Activated CD4-positive, alpha-beta T cell treated with anti-CD3 and anti-CD28 coated beads, Interleukin-2, Interleukin-6, amounts not matched to agents 100 ng/mL and 50 ng/mL, durations not matched to agents 16 hours and 8 hours (primary cell): ENCODE measurements around the gene SHISA9.

Experiments
- DNase-seq: peaks from one replicate; pipeline ENCODE4 v3.0.0-alpha.2; 2020

The SHISA9 gene

DNA sequence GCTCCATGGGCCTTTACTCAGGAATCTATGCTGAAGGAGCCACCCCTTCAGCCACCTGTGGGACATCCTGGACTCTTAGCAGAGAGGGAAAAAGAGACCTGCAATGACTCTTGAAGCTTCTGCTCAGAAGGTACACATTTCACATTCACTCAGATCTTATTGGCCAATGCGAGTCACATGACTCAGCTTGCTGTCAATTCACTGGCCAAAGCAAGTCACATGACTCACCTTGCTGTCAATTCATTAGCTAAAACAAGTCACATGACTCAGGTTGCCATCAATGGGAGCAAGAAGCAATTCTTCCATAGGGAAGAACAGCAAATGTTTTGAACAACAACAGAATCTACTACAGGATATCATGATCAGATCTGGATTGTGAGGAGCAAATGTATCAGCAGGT is 233.4 kb downstream of the SHISA9 start:
- no peak for DNase-seq

DNA sequence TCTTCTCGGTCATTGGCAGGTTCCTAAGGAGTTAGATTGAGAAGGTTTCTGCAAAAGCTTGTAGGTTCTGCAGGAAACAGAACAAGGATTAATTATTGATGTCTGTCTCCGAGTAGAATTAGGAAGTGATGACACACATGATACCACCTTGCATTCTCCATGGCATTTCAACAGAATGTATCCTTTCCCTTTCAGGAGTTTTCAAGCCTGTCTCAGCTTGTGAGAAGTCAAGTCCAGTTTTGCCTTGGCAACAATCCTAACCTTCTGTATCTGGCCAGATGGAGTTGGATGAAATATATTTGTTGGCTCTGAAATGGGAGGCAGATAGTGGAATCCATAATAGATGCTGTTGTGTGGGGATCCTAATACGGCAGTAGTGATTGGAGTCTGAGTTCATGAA is 235.5 kb downstream of the SHISA9 start:
- DNase-seq: no peak

DNA sequence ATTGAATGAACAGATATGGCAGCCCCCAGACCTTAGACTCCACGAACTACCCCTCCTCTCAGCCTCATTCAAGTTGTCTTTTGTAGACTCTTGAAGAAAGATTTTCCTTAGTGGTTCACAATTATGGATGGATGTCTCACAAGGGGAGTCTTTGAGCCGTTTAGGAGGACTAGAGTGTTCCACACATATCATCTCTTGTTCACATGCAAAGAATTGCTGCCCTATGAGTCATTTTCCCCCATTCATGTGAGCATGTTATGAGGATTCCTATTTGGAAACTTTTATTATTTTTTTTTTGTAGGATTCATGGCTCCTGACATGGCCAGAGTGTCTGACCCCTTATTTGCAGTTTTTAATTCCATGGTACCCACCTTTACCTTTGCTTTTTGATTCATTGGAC is 237.1 kb downstream of the SHISA9 start:
- DNase-seq: no peak

DNA sequence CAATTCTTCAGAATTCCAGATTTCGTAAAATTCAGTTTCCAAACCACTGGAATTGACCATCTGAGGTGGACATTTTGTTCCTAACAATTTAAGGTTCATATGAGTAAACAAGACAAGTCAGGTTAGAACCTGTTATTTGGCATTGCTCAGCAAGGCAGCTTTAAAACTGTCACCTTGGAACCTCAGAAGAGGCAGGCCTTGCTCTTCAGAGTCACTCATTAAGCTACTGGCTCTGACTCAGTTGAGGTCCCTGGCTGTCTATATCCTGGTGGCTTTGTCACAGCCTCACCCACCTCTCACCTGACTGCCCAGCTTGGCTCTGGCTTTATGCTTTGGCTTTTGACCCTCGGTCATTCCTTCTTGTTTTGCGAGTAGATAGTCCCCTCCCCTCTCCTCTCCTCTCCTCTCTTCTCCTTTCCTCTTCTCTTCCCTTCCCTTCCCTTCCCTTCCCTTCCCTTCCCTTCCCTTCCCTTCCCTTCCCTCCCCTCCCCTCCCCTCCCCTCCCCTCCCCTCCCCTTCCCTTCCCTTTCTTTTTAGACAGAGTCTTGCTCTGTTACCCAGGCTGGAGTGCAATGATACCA is 238.4 kb downstream of the SHISA9 start:
- no peak for DNase-seq

DNA sequence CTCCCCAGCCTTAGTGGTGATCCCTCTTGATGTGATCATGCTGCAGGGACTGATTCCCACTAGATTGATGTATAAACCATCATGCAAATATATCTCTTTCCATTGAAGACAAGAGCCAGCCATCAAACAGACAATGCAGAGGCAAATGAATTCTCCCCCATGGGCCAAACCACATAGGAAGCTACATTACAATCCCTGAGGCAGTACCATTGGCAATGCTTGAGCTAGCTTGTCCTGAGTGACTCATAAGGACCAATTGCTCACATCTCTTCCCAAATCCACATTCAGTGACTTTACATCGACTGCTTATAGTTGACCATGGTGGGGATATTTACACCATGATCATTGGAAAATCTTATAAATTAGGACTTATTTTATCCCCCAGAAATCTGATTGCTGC is 242.2 kb downstream of the SHISA9 start:
- no peak for DNase-seq

DNA sequence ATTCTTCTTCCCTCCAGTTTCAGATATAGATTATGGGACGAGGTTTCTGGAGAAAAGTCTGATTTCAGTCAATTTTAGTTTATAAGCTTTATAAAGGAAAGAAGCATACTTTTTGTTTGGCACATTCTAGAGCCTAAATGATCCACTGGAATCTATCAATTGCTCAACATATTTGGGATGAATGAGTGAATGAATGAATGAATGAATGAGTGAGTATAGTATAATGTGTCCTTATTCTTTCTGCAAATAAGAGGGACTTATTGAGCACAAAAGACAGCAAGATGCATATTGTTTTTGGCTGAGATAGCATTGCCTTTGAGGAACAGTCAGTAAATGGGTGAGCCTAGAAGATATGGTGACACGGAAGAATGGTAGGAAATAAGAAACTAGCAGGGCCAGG is 245.4 kb downstream of the SHISA9 start:
- no peak for DNase-seq

DNA sequence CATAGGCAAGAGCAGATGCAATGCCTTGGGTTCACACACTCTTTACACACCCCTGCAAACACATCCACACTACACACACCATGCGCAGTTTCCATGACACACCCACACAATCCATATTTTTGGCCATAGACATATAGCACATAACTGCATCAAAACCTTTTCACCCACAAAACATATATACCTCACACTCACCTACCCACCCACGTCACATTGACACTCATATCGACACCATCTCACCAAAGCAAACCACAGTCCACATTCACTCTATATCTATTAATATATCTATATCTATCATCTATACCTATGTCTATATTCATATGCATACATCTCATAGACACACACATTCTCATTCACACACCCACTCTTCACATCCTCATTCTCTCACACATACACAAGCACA is 246.9 kb downstream of the SHISA9 start:
- no peak for DNase-seq

DNA sequence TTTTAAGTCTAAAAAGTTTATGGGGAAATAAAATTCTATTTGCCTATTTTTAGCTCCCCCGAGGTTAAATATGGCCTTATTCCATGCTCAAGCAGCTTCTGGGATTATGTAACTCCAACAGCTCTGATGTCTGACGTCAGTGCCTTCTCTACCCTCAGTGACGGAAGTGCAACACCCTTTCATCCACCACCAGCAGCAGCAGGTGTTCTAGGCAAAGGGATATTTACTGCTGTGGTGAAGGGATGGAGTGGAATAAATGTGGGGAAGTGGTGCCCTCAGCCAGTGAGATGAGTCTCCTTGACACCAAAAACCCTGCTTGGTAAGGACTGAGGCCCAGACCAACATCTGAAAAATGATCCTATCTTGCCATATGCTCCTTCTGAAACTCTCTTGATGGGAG is 247.4 kb downstream of the SHISA9 start:
- no peak for DNase-seq

DNA sequence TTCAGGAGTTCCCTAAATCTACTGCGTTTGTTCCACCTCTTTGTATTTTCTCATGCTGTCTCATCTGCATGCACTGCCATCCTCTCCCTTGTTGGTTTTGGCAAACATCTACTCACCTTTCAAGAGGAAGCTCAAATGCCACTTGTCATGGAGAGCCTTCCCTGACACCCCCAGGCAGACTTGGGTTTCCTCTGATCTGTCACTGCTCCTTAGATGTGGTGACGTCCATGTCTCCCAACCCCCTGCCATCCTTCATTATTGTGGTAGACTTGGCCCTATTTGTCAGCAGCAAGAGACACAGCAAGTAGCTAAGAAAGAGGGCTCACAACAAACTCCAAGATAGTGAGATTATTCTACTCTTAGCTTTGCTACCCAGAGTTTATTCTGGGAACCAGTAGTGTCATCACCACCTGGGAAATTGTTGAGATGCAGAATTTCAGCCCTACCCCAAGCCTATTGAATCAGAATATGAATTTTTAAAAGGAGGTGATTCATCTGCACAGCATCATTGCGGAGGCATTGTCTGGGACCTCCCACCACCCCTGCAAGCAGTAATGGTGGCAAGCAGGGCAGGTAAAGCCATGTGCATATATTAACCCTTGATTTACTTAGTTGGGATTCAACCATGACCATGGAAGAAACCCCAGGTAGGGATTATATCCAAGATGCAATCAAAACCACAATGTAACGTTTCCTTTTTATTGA is 248.9 kb downstream of the SHISA9 start:
- no peak for DNase-seq

DNA sequence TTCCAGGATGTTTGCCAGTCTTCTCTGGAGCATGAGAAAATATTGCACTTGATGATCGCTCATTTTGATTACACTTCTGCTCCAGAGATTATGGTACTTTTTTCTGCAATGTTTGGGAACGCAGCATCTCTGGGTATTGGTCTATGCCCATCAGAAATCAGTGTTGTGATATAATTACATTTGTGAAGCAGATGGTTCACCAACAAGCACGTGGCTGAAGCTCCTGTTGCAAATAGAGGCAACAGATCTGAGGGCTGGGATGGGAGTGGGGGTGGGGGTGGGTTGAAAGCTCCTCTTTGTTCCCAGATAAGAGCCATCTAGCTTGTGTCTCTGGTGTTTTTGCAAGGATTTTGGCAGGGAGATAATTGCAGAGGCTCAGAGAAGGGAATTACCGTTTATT is 252.3 kb downstream of the SHISA9 start:
- DNase-seq: no peak

DNA sequence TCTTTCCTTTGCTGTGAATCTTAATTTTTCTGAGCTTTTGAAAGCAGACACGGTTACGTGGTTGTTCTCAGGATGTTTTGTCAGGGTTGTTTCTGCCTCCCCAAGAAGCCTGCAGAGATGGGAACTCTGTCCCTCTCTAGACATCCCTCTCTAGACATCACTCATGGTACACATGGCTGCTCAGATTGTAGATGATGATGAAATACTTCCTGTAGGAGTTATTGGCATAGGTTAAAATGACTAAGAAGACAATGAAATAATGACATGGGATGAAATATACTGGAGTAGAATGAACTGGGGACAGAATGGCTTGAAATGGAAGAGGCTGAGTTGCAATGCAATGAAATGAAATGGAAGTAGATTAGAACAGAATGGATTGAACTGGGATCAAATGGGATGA is 253.4 kb downstream of the SHISA9 start:
- DNase-seq: no peak

DNA sequence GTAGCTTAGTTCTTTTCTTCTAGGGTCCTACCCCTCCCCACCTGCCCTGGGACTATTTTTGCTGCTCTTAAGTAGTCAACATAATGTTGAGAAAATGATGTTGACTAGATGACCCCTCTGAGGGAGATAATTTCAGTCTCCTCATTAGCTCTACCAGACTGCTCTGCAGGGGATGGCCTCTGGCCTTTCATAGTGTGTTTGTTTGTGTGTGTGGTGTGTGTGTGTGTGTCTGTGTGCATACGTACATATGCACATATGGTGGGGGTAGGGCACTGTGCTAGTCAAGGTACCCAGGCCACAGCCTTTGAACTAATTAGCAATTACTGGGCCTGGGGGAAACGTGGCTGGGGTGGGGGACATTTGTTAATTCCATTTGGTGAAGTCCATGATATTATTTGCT is 254.0 kb downstream of the SHISA9 start:
- DNase-seq: no peak

DNA sequence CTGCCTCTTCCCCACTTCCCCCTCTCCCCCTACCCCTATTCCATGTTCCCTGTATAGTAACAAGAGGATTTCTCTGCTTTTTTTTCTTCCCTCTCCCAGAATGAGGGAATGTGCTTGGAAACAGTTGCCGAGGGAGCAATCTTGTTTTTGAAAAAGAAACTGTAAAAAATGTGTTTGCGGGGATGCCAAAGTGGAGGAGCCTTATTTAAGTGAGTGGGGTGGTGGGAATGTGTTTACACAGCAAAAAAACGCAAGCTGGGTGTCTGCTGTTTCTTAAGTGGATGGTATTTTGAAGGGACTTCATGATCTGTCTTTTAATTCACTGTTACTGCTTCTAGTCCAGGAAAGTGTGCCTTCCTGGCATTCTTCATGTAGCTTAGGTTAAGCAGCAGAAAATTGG is 254.4 kb downstream of the SHISA9 start:
- no peak for DNase-seq

DNA sequence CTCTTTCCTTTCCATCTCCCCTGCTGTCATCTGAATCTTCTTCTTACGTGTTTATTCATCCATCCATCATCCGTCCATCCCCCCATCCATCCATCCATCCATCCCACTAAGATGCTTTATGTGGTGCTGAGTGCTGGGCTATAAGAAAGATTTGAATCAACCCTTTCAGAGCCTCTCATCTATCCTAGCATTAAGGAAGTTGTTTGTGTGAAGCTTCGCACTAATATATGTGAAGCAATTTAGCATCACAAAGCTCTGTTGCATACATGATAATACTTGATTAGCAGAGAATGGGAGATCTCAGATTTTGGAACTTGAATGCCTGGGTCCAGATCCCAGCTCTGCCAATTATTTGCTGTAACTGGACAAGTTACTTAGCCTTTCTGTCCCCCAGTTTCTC is 255.7 kb downstream of the SHISA9 start:
- DNase-seq: no peak

DNA sequence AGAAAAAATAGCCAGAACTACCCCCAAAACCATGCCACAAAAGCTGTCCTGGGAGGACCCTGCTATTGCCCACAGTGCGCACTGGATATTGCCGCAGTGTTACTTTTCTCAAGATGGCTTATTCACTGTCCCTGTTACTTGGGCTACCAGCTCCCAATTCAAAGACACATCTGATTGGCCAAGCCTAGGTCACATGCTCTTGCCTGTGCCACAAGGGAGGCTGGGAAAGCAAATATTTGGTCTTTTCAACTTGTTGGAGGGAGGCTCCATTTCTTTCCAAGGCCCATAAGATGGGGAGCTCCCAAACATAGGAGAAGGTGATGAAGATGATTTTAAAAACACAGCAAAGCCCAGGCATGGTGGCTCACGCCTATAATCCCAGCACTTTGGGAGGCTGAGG is 257.0 kb downstream of the SHISA9 start:
- DNase-seq: no peak

DNA sequence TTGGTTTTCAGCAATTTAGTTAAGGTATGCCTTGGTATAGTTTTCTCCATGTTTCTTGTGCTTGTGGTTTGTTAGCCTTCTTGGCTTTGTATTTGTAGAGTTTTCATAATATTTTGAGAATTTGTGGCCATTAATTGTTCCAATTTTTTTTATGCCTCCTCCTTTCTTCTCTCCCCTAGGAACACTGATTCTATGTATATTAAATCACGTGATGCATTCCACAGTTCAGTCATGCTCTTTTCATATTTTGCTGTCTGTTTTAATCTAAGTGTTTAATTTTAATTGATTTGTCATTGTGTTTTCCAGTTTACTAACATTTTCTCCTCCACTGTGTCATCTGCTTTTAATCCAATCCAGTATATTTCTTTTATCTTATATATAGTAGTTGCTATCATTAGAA is 263.6 kb downstream of the SHISA9 start:
- no peak for DNase-seq

DNA sequence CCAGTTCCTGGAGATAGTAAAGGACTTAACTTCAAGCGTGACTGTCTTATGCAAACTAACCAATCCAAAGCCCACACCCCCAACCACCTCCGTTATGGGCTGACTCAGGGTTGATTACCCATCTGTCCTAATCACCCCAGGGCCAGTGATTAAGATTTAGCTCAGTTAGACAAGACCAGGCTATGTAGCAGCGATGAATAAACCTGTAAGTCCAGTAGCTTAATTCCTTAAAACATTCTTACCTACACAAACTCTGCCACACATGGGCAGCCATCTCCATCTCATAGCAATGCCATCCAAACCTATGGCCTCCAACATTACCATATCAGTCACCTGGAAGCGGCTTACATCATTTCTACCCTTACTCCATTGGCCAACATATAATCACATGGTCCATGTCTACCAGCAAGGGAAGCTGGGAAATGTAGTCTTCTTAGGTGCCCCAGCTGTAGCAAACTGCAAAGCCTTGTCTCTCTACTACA is 266.7 kb downstream of the SHISA9 start:
- DNase-seq: no peak

DNA sequence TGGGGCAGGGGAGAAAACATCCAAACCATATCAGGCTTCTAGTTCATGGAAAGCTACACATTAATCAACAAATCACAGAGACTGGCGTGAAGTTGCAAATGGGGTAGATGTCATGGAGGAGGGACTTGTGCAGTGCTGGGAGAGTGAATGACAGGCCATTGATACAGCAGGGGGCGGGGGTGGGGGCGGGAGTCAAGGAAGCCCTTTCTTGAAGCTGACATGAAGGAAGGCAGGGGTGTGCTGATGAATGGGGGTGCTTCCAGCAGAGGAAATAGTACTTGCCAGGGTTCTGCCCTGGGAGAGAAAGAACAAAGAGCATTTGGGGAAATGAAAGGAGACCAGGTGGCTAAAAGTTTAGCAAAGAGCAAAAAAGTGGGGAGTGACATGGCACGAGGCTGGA is 269.9 kb downstream of the SHISA9 start:
- DNase-seq: no peak

DNA sequence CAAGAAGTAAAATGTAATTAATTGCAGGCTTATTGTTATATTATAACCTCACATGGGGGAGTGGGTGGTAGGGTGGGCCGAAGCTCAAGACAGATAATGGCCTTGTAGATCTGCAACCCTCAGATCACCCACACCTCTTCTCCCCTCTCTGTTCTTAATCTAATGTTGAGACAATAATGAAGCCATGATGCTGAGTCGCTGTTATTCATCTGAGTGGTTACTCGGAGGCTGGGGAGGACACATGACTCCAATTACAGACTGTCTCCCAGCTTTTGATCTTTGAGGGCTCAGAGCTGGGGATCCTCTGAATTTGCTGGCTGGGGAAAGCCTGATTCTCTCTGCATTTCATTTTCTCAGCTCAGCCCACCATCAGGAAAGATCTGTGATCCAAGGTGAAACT is 275.3 kb downstream of the SHISA9 start:
- no peak for DNase-seq

DNA sequence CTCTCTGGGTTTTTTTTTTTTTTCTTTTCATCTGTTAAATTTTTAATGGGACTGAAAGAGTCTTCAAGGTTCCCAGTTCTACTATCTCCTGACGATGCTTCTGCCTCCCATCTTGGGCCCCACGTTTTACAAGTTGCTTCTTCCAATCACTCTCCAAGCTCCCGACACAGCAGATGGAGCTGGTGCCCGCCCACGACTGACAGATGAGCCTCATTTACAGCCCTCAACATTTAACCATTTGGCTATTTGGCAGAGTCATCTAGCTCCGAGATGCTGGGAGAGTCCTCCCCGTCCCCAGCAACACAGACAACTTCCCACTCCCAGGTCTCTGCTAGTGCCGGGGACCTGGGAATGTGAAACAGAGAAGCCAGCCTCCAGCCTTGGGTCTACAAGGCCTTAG is 276.9 kb downstream of the SHISA9 start:
- no peak for DNase-seq

DNA sequence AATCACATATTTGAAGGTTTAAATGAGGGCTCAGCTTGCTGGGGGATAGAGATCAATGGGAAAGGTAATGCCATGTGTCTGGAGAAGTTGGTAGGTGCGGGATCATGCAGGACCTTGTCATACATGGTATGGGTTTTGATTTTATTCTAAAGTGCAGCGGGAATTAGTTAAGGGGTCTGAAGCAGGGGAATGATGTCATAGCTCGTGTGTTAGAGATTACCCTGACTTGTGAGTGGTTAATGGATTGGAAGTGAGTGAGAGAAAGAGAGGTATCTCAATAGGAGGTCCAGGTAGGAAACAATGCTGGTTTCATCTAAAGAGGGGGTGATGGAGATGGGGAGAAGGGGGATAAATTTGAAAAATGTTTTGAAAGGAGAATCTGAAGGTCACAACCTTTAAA is 280.0 kb downstream of the SHISA9 start:
- no peak for DNase-seq

DNA sequence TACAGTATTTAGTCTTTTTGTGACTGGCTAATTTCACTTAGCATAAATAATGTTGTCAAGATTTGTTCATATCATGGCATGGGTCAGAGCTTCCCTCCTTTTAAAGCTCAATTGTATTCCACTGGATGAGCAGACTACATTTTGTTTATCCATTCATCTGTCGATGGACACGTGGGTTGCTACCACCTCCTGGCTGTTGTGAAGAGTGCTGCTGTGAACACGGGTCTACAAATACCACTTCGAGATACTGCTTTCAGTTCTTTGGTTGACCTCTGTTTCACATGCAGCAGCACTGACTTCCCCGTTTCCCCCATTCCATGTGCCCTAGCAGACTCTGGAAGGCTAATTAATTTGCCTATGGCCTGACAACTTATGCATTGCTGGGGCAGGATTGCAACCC is 285.4 kb downstream of the SHISA9 start:
- no peak for DNase-seq

DNA sequence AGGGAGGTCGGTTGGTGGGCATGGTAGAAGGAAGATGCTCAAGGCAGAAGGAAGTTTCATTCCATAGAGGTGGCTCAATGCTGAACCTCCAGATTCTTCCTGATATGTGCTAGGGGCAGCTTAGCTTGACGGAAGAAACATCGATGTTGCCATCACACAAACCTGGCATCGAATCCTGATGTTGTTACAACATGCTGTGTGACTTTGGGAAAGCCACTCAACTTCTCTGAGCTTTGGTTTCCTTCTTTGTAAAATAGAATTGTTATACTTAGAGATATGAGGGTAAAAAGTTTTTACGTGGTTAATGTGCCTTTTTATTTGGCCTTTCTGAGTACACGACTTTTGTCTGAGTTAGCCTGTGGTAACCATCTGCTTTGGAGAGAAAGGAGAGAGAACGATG is 287.9 kb downstream of the SHISA9 start:
- DNase-seq: no peak

DNA sequence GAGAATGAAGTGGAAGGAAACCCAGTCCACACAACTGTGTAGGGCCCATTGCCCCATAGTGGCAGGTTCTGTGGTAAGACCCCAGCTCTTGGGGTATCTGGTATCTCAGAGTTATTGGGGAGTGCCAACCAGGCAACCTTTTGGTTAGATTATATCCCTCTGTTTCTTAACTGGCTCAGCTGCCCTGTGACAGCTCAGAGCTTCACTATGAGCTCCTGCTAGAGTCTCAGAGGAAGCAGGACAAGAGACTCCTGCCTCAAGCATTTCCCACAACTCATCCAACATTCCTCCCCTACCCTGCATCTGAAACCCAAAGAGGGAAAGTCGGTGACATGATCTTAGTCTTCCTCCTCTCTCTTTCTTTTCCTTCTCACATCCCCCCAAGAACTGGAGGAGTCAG is 292.3 kb downstream of the SHISA9 start:
- no peak for DNase-seq

DNA sequence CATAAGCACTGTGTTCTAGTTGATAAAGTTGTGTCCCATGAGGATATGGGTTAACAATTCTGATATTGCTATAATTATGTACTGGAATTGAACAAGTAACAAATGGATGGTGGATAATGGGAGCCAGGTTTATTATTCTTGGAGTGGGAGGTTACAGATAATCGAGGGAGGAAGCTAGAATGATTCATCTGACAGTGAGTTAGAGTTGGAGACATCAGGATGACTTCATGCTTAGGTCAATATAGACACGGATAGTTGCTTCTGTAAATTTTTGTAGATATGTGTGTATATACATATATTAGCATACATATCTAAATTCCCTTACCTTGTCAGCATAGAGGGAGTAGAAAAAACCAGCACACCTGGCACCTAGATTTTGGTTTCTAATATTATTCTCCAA is 293.4 kb downstream of the SHISA9 start:
- DNase-seq: no peak
